Sigmoid colon (tissue), 7 donors: ENCODE data around the gene SLC22A4. TPM values are rescaled to one million over a fixed set of nuclear protein-coding genes. Genes with fewer than 3 reads are reported as not detected.

Experiments used
- DNase-seq: peaks from one replicate; pipeline ENCODE4 v3.0.0-alpha.2; 2019
- H3K27ac ChIP-seq, 4 donors: fragments of 200-600 bp; sonication (generic); one replicate each; pipeline ENCODE4 v1.5.1; 2016 to 2019; ENCODE audit warnings: mild to moderate bottlenecking in 1 of 4
- H3K27me3 ChIP-seq, 3 donors: fragments of 200-600 bp; sonication (generic); one replicate each; pipeline ENCODE4 v1.5.1; 2019; ENCODE audit warnings: mild to moderate bottlenecking in 1 of 3
- H3K36me3 ChIP-seq, 4 donors: fragments of 200-600 bp; sonication (generic); one replicate each; pipeline ENCODE4 v1.5.1; 2016 to 2019
- H3K4me1 ChIP-seq, 4 donors: fragments of 200-600 bp; sonication (generic); one replicate each; pipeline ENCODE4 v1.5.1; 2017 to 2019
- H3K4me3 ChIP-seq, 4 donors: fragments of 200-600 bp; sonication (generic); one replicate each; pipeline ENCODE4 v1.5.1; 2017 to 2019; ENCODE audit warnings: mild to moderate bottlenecking in 2 of 4, moderate library complexity in 1 of 4
- H3K9me3 ChIP-seq, 4 donors: fragments of 200-600 bp in 3 of 4; sonication (generic) in 3 of 4; one replicate each; pipeline versions ENCODE4 v1.5.1 to v1.6.1; 2013 to 2019
- CTCF ChIP-seq, 4 experiments: fragments of 450-650 bp in 3 of 4; fragments of 200-600 bp in 1 of 4; IDR thresholded peaks; one replicate each; pipeline ENCODE4 v1.5.1; 2016 to 2019; ENCODE audit warnings: antibody characterized with exemption in 4 of 4, mild to moderate bottlenecking in 3 of 4, moderate library complexity in 2 of 4
- EP300 ChIP-seq, 4 donors: sonication (generic); formaldehyde crosslinking; IDR thresholded peaks; one replicate each; pipeline ENCODE4 v1.6.1; 2017; ENCODE audit warnings: antibody characterized with exemption in 4 of 4
- POLR2A ChIP-seq, 2 donors: fragments of 450-650 bp; IDR thresholded peaks; one replicate each; pipeline ENCODE4 v1.6.1; 2016; ENCODE audit warnings: antibody characterized with exemption in 2 of 2, mild to moderate bottlenecking in 2 of 2, moderate library complexity in 2 of 2
- POLR2AphosphoS5 ChIP-seq, 4 donors: sonication (generic); formaldehyde crosslinking; IDR thresholded peaks; one replicate each; pipeline ENCODE4 v1.6.1; 2017; ENCODE audit warnings: antibody characterized with exemption in 4 of 4
- WGBS, 2 donors: extraction: QIAGEN DNeasy Blood & Tissue Kit; methylation state at CpG; one replicate each; pipeline ENCODE4 v1.1.7; 2013; 5-methylcytosine and 5-hydroxymethylcytosine counted together
- intact Hi-C: fragments of 100-400 bp; cut with DNase I; formaldehyde crosslinking; loops from one replicate; pipeline ENCODE4 v1.15.1; 2023
- polyA plus RNA-seq, 3 donors: library from polyadenylated mRNA; stranded (reverse); fragments of 200-250 nt; gene quantifications; one replicate each; pipeline ENCODE4 v1.2.3, GENCODE V29; 2013
- total RNA-seq, 4 donors: library from RNA; depleted of rRNA; stranded (reverse); fragments of >200 nt; gene quantifications; one replicate each; pipeline ENCODE4 v1.1.0, GENCODE V29; 2016
- donor health status: healthy with polysubstance abuse.
- donor health status: Bipolar disorder and iron deficiency.
- donor health status: healthy.

SLC22A4 gene
- total and polyA plus RNA-seq, 7 donors = 0.49 to 3.4 (median 0.83) TPM

- peaks cover 0 to 41% (median 39%) of the 10 kb centered on the region in 4 donors for H3K4me1 ChIP-seq
- WGBS, 2 donors = 93 to 95% methylated on average over 5 of the region's 5 CpGs
- intact Hi-C loops = loop anchor here (10.0 kb wide), 1 partner anchor 351 kb away; the partner anchor contains the start of gene KIF3A
These were observed 89.8 kb downstream of the SLC22A4 start for GRCh38 chr5:132383984-132384383.

GRCh38 chr5:132384506-132385050, 90.4 kb downstream of the SLC22A4 start:
- no peak overlapping the region for H3K27ac ChIP-seq
- no peaks in the 10 kb centered on the region for H3K27me3 ChIP-seq
- H3K4me1 ChIP-seq = peaks cover 0 to 47% (median 45%) of the 10 kb centered on the region in 4 donors
- H3K36me3 ChIP-seq = peaks cover 0 to 11% (median 0%) of the 10 kb centered on the region in 4 donors
- H3K9me3 ChIP-seq = no peaks in the 10 kb centered on the region
- 95% methylated on average over 4 of the region's 4 CpGs for WGBS, 2 donors
- intact Hi-C loops = loop anchor here (5.0 to 10.0 kb wide), 3 partner anchors 173 to 438 kb away; partner anchors contain the start of genes KIF3A and RAD50
- no peak for DNase-seq
- no peak overlapping the region for H3K4me3 ChIP-seq
- TF ChIP-seq POLR2AphosphoS5 (IDR thresholded peaks at IDR 0.05) (no peak), POLR2A (IDR thresholded peaks at IDR 0.05) (no peak), CTCF (IDR thresholded peaks at IDR 0.05) (no peak), EP300 (IDR thresholded peaks at IDR 0.05) (no peak)

More at GRCh38 chr5:132383984-132384383, 89.8 kb downstream of the SLC22A4 start:
- Histone ChIP-seq H3K36me3 (peaks cover 0 to 14% (median 2%) of the 10 kb centered on the region in 4 donors), H3K27ac (no peak overlapping the region), H3K9me3 (no peaks in the 10 kb centered on the region), H3K4me3 (no peak overlapping the region), H3K27me3 (no peaks in the 10 kb centered on the region)
- TF ChIP-seq EP300 (IDR thresholded peaks at IDR 0.05) (no peak), CTCF (IDR thresholded peaks at IDR 0.05) (no peak), POLR2AphosphoS5 (IDR thresholded peaks at IDR 0.05) (no peak), POLR2A (IDR thresholded peaks at IDR 0.05) (no peak)
- no peak for DNase-seq

GRCh38 chr5:132385326-132386105, 91.3 kb downstream of the SLC22A4 start:
- Histone ChIP-seq H3K4me3 (no peak overlapping the region), H3K27me3 (no peaks in the 10 kb centered on the region), H3K27ac (peak overlapping the region; percentile 91 to 94 (median 92)), H3K36me3 (peaks cover 0 to 11% (median 0%) of the 10 kb centered on the region in 4 donors), H3K4me1 (peaks cover 0 to 56% (median 54%) of the 10 kb centered on the region in 4 donors), H3K9me3 (no peaks in the 10 kb centered on the region)
- intact Hi-C loops = loop anchor here (1.0 to 10.0 kb wide), 4 partner anchors 116 to 437 kb away; partner anchors contain the start of genes KIF3A and RAD50
- no peak for TF ChIP-seq POLR2A (IDR thresholded peaks at IDR 0.05)
- TF ChIP-seq CTCF (IDR thresholded peaks at IDR 0.05) = peak; percentile 68 to 78 (median 72)
- DNase-seq = no peak
- 32 to 35% methylated on average over 9 of the region's 9 CpGs for WGBS, 2 donors

DNA sequence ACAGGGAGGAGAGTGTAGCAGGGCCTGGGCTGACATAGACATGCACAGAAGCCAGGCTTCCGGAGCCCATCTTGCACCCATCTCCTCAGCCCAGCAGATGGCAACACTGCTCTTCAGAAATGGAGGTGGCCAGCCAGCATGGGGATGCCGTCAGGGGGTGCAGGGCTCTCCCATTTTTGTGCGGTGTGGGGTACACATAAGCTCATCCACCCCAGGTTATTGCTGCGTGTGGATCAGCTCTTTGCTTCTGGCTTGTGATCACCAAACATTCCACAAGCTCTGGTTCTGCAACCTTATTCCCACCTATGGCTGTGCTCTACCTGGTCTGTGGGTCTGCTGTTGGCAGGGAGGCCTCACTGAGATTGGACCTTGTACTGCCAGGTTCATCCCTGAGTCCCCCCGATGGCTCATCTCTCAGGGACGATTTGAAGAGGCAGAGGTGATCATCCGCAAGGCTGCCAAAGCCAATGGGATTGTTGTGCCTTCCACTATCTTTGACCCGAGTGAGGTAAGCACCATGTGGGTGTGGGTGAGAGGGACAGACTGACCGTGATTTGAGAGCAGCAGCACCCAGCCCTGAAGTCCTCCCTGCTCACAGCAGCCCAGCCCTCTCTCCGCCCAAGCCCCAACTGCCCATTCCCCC, 92.6 kb downstream of the SLC22A4 start:
- Histone ChIP-seq H3K9me3 (no peaks in the 10 kb centered on the region), H3K27ac (peak overlapping the region; percentile 91 to 94 (median 92)), H3K36me3 (peaks cover 0 to 11% (median 0%) of the 10 kb centered on the region in 4 donors), H3K4me1 (peaks cover 0 to 66% (median 62%) of the 10 kb centered on the region in 4 donors), H3K4me3 (no peak overlapping the region), H3K27me3 (no peaks in the 10 kb centered on the region)
- intact Hi-C loops = loop anchor here (1.0 to 10.0 kb wide), 5 partner anchors 25 to 436 kb away; partner anchors contain the start of genes KIF3A and RAD50
- peak; percentile 82 to 93 (median 87) for TF ChIP-seq CTCF (IDR thresholded peaks at IDR 0.05)
- TF ChIP-seq POLR2AphosphoS5 (IDR thresholded peaks at IDR 0.05) = peak in 2 of 4 donors; percentile 34 to 39
- no peak for TF ChIP-seq EP300 (IDR thresholded peaks at IDR 0.05)
- WGBS, 2 donors = 21 to 35% methylated on average over 10 of the region's 10 CpGs
- peak; percentile 92 for DNase-seq
